K562 (cell line): ENCODE results near the gene MAK. TPM values are rescaled to one million over a fixed set of nuclear protein-coding genes. Genes with fewer than 3 reads are reported as not detected.

ENCODE experiments used
- ATF1 ChIP-seq, 2 experiments: fragments of 450-650 bp in 1 of 2; IDR thresholded peaks; 2 replicates each; pipeline ENCODE4 v1.6.1; 2016; ENCODE audit warnings: missing compliant biosample characterization in 1 of 2, missing genetic modification characterization in 1 of 2
- CCNT2 ChIP-seq: IDR thresholded peaks from 2 replicates; pipeline ENCODE4 v1.6.1; 2011; ENCODE audit warnings: borderline replicate concordance, low read depth, mild to moderate bottlenecking, moderate library complexity, mixed read lengths, low read length; ENCODE audit not compliant: insufficient read length; ENCODE audit errors: extremely low read depth
- CEBPB ChIP-seq: fragments of 450-650 bp; IDR thresholded peaks from 2 replicates; pipeline ENCODE4 v1.6.1; 2016; ENCODE audit warnings: missing genetic modification characterization, missing compliant biosample characterization
- DNMT1 ChIP-seq: fragments of 450-650 bp; IDR thresholded peaks from 2 replicates; pipeline ENCODE4 v1.6.1; 2016; ENCODE audit warnings: antibody characterized with exemption, mild to moderate bottlenecking
- EP300 ChIP-seq: IDR thresholded peaks from 2 replicates; pipeline ENCODE4 v1.6.1; 2012; ENCODE audit warnings: low read length, improper control_type of control experiment
- ERF ChIP-seq: fragments of 450-650 bp; formaldehyde crosslinking; IDR thresholded peaks from 2 replicates; pipeline ENCODE4 v1.4.0; 2020; ENCODE audit warnings: mild to moderate bottlenecking, mixed read lengths
- FOXJ3 ChIP-seq: sonication (generic); formaldehyde crosslinking; IDR thresholded peaks from 2 replicates; pipeline ENCODE4 v1.4.0; 2020; ENCODE audit warnings: mild to moderate bottlenecking, missing genetic modification reagents
- FOXM1 ChIP-seq, 2 experiments: fragments of 450-650 bp in 1 of 2; sonication (generic) in 1 of 2; formaldehyde crosslinking in 1 of 2; IDR thresholded peaks; 2 replicates each; pipeline versions ENCODE4 v1.6.1 to v1.9.0; 2017 to 2022; ENCODE audit warnings: low read depth in 2 of 2, mild to moderate bottlenecking in 2 of 2, missing genetic modification reagents in 1 of 2, moderate library complexity in 1 of 2
- GATA2 ChIP-seq: sonication (generic); formaldehyde crosslinking; IDR thresholded peaks from 2 replicates; pipeline ENCODE4 v1.4.0; 2020; ENCODE audit warnings: mild to moderate bottlenecking, missing genetic modification reagents
- HSF4 ChIP-seq: fragments of 250-450 bp; sonication (Bioruptor Pico); IDR thresholded peaks from 2 replicates; pipeline ENCODE4 v2.1.2; 2022; ENCODE audit warnings: mild to moderate bottlenecking, moderate library complexity, borderline replicate concordance
- KAT7 ChIP-seq: sonication (generic); formaldehyde crosslinking; IDR thresholded peaks from 2 replicates; pipeline ENCODE4 v1.8.0; 2022; ENCODE audit warnings: missing genetic modification reagents, mild to moderate bottlenecking, borderline replicate concordance
- POLR2AphosphoS2 ChIP-seq: IDR thresholded peaks from 2 replicates; pipeline ENCODE4 v1.6.1; 2012; ENCODE audit warnings: low read length, improper control_type of control experiment
- PTRF ChIP-seq: fragments of 450-650 bp; IDR thresholded peaks from 2 replicates; pipeline ENCODE4 v1.6.1; 2016; ENCODE audit warnings: mild to moderate bottlenecking, missing genetic modification characterization, missing compliant biosample characterization
- RNF2 ChIP-seq: sonication (generic); IDR thresholded peaks from 2 replicates; pipeline ENCODE4 v1.6.1; 2016
- SRSF1 ChIP-seq: fragments of 200-400 bp; formaldehyde crosslinking; IDR thresholded peaks from 2 replicates; pipeline ENCODE4 v1.6.1; 2017; ENCODE audit warnings: mild to moderate bottlenecking, low read depth, low read length, moderate library complexity
- SRSF7 ChIP-seq: fragments of 200-400 bp; formaldehyde crosslinking; optimal IDR thresholded peaks from 2 replicates; pipeline ENCODE3; 2017; ENCODE audit warnings: mild to moderate bottlenecking, low read depth, low read length
- ZNF239 ChIP-seq: fragments of 250-450 bp; sonication (Bioruptor Pico); IDR thresholded peaks from 2 replicates; pipeline ENCODE4 v1.4.0; 2020; ENCODE audit warnings: mild to moderate bottlenecking
- ZNF274 ChIP-seq: IDR thresholded peaks from 2 replicates; pipeline ENCODE4 v1.6.1; 2011; ENCODE audit warnings: low read depth, mild to moderate bottlenecking, low read length, moderate library complexity, borderline replicate concordance
- ZNF57 ChIP-seq: fragments of 450-650 bp; formaldehyde crosslinking; IDR thresholded peaks from 2 replicates; pipeline ENCODE4 v1.4.0; 2020; ENCODE audit warnings: mild to moderate bottlenecking, moderate library complexity
- ZNF584 ChIP-seq: fragments of 200-800 bp; sonication (Bioruptor generic); IDR thresholded peaks from 2 replicates; pipeline ENCODE4 v1.6.1; 2016; ENCODE audit warnings: low read depth, mild to moderate bottlenecking, missing genetic modification characterization, missing compliant biosample characterization
- ZNF77 ChIP-seq: fragments of 250-450 bp; sonication (Bioruptor Pico); IDR thresholded peaks from 2 replicates; pipeline ENCODE4 v1.5.0; 2020
- polyA plus RNA-seq, 8 experiments: library from polyadenylated mRNA; depleted of rRNA in 4 of 8; stranded (reverse) in 5 of 8; unstranded in 3 of 8; fragments of >200 nt; fragmentation: Nextera tagmentation in 2 of 8; fragmentation: Illumina TruSeq in 1 of 8; extraction: Ambion mirVana in 2 of 8; extraction: Trizol in 1 of 8; gene quantifications; 2 replicates each; pipeline versions ENCODE4 v1.2.1 to v1.2.3, GENCODE V29; 2011 to 2014; ENCODE audit warnings: inconsistent platforms in 1 of 8, missing spikeins in 1 of 8
- total RNA-seq, 7 experiments: library from RNA; depleted of rRNA in 6 of 7; stranded (reverse); fragments of >200 nt in 6 of 7; fragmentation: Illumina TruSeq in 2 of 7; extraction: Trizol in 2 of 7; gene quantifications; 2 replicates each; pipeline versions ENCODE4 v1.2.1 to v1.2.3, GENCODE V29; 2011 to 2021; ENCODE audit warnings: low replicate concordance in 1 of 7
- TF ChIP-seq, protein P1 (sequence below): fragments of 200-400 bp; formaldehyde crosslinking; IDR thresholded peaks from 2 replicates; pipeline ENCODE4 v1.6.1; 2017; ENCODE audit warnings: mild to moderate bottlenecking, low read depth, low read length, moderate library complexity
- TF ChIP-seq, protein P2 (sequence below): IDR thresholded peaks from 3 replicates; pipeline ENCODE4 v1.6.1; 2011; ENCODE audit warnings: borderline replicate concordance, mild to moderate bottlenecking; ENCODE audit not compliant: insufficient read length, insufficient read depth

MAK gene
- total and polyA plus RNA-seq, 9 of the 15 experiments (the other 6 are each of a cell fraction or from before 2014, with no cell fraction given): 0.25 to 1.1 (median 0.53) TPM

DNA sequence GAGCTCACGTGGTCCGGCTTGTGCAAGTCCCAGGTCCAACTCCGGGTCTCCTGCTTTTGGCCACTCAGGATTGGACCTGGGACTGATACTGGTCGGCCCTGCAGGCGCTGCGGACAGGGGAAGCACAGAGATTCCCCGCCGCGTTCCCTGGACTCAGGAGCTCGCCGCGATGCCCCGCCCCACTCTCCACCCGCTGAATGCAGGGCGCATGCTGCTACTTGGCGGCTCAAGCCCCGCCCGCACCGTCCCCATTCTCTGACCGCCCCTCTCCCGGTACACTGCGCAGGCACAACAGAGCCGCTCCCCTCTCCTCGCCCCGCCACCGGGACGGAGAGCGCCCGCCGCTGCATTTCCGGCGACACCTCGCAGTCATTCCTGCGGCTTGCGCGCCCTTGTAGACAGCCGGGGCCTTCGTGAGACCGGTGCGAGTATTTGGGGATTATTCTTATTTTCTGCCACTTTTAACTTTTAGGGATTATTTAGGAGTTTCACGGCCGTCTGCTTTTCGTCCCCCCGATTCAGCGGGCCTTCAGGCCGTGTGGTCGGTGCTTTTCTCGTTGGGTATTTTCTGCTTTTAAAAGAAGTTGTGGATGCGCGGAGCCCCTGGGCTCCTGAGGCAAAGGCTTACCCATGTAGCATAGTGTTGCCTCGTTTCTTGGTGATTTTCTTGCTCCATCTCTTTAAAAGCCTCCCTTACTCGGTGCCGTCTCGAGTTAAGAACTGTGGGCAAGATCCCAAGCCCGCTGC lies 115.3 kb downstream of the MAK start, which contains the start of gene TMEM14C (continued):
- no peak for TF ChIP-seq ZNF274
- no peak for TF ChIP-seq ATF1 (CRISPR knock-in tag; IDR thresholded peaks at IDR 0.05)
- peak; percentile 70 for TF ChIP-seq ATF1 (tag; IDR thresholded peaks at IDR 0.05)
- peak; percentile 79; the same call in 1 of the 2 replicates for TF ChIP-seq FOXM1 (IDR thresholded peaks at IDR 0.05; ENCODE audit: low read depth)
- no peak for TF ChIP-seq FOXM1 (CRISPR knock-in tag; IDR thresholded peaks at IDR 0.05; ENCODE audit: low read depth)
- no peak for TF ChIP-seq EP300
- no peak for TF ChIP-seq ZNF57 (CRISPR knock-in tag)
- TF ChIP-seq HSF4 (CRISPR knock-in tag): no peak
- no peak for TF ChIP-seq SRSF1
- peak; percentile 84; the same call in 1 of the 2 replicates for TF ChIP-seq POLR2AphosphoS2
- TF ChIP-seq CEBPB (tag): peak; percentile 99
- no peak for TF ChIP-seq ZNF239
- no peak for TF ChIP-seq ZNF77
- TF ChIP-seq, protein P1, sequence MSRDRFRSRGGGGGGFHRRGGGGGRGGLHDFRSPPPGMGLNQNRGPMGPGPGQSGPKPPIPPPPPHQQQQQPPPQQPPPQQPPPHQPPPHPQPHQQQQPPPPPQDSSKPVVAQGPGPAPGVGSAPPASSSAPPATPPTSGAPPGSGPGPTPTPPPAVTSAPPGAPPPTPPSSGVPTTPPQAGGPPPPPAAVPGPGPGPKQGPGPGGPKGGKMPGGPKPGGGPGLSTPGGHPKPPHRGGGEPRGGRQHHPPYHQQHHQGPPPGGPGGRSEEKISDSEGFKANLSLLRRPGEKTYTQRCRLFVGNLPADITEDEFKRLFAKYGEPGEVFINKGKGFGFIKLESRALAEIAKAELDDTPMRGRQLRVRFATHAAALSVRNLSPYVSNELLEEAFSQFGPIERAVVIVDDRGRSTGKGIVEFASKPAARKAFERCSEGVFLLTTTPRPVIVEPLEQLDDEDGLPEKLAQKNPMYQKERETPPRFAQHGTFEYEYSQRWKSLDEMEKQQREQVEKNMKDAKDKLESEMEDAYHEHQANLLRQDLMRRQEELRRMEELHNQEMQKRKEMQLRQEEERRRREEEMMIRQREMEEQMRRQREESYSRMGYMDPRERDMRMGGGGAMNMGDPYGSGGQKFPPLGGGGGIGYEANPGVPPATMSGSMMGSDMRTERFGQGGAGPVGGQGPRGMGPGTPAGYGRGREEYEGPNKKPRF: no peak
- TF ChIP-seq, protein P2, sequence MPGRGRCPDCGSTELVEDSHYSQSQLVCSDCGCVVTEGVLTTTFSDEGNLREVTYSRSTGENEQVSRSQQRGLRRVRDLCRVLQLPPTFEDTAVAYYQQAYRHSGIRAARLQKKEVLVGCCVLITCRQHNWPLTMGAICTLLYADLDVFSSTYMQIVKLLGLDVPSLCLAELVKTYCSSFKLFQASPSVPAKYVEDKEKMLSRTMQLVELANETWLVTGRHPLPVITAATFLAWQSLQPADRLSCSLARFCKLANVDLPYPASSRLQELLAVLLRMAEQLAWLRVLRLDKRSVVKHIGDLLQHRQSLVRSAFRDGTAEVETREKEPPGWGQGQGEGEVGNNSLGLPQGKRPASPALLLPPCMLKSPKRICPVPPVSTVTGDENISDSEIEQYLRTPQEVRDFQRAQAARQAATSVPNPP: no peak
- TF ChIP-seq SRSF7: no peak
- no peak for TF ChIP-seq KAT7 (CRISPR knock-in tag)
- no peak for TF ChIP-seq GATA2 (CRISPR knock-in tag)
- 0 out of 2 replicates have a peak, but pooled peaks have one; percentile 34 for TF ChIP-seq DNMT1
- no peak for TF ChIP-seq ERF
- TF ChIP-seq PTRF (tag): no peak
- no peak for TF ChIP-seq ZNF584 (CRISPR knock-in tag)
- TF ChIP-seq FOXJ3 (CRISPR knock-in tag): no peak
- TF ChIP-seq CCNT2: peak; percentile 76
- peak; percentile 83 for TF ChIP-seq RNF2
